ENCODE data around the gene RXRA.

RXRA gene

GRCh38 chr9:134435550-134436378, 109.5 kb downstream of the RXRA start:
- DNase-seq (ENCODE audit: low read depth in 1 of 2, low spot score in 1 of 2) = no peak
- TF ChIP-seq GABPA (IDR thresholded peaks at IDR 0.05; ENCODE audit: low read depth) (no peak), CTCF (IDR thresholded peaks at IDR 0.05; ENCODE audit: insufficient read depth, low read length) (no peak), POLR2AphosphoS5 (IDR thresholded peaks at IDR 0.05; ENCODE audit: low read depth) (no peak), SPI1 (IDR thresholded peaks at IDR 0.05; ENCODE audit: borderline replicate concordance, low read depth) (no peak), REST (IDR thresholded peaks at IDR 0.05; ENCODE audit: insufficient replicate concordance, low read depth) (no peak)
- Histone ChIP-seq H3K27ac (replicated peaks) (no peak overlapping the region), H3K27me3 (ENCODE audit: insufficient read depth, poor library complexity, severe bottlenecking) (no peaks in the 10 kb centered on the region), H3K4me3 (replicated peaks; ENCODE audit: insufficient read depth, low read length) (no peak overlapping the region)

- Histone ChIP-seq H3K4me3 (replicated peaks; ENCODE audit: insufficient read depth, low read length) (no peak overlapping the region), H3K27ac (replicated peaks) (no peak overlapping the region), H3K27me3 (ENCODE audit: insufficient read depth, poor library complexity, severe bottlenecking) (no peaks in the 10 kb centered on the region)
- DNase-seq (ENCODE audit: low read depth in 1 of 2, low spot score in 1 of 2) = no peak
- TF ChIP-seq POLR2AphosphoS5 (IDR thresholded peaks at IDR 0.05; ENCODE audit: low read depth) (no peak), SPI1 (IDR thresholded peaks at IDR 0.05; ENCODE audit: borderline replicate concordance, low read depth) (no peak), REST (IDR thresholded peaks at IDR 0.05; ENCODE audit: insufficient replicate concordance, low read depth) (no peak), CTCF (IDR thresholded peaks at IDR 0.05; ENCODE audit: insufficient read depth, low read length) (no peak), GABPA (IDR thresholded peaks at IDR 0.05; ENCODE audit: low read depth) (no peak)
These were observed 110.1 kb downstream of the RXRA start for GRCh38 chr9:134436379-134436762.

DNA sequence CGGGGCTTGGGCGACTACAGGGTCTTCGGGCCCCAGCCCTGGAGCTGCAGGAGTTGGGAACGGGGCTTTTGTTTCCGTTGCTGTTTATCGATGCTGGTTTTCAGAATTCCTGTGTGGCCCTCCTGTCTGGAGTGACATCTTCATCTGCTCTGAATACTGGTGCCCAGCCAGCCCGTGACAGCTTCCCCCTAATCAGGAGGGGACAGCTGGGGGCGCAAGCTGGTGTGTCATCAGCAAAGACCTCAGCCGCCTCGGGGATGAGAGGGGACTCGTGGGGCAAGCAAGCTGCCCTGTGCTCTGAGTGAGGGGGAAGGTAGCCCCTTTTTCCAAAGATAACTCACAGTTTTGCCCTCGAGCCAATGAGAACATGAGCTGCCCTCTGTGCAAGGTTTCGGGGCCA, 110.7 kb downstream of the RXRA start:
- Histone ChIP-seq H3K27me3 (ENCODE audit: insufficient read depth, poor library complexity, severe bottlenecking) (no peaks in the 10 kb centered on the region), H3K4me3 (replicated peaks; ENCODE audit: insufficient read depth, low read length) (no peak overlapping the region), H3K27ac (replicated peaks) (no peak overlapping the region)
- DNase-seq (ENCODE audit: low read depth in 1 of 2, low spot score in 1 of 2) = no peak
- TF ChIP-seq REST (IDR thresholded peaks at IDR 0.05; ENCODE audit: insufficient replicate concordance, low read depth) = no peak
- TF ChIP-seq POLR2AphosphoS5 (IDR thresholded peaks at IDR 0.05; ENCODE audit: low read depth) = no peak
- TF ChIP-seq CTCF (IDR thresholded peaks at IDR 0.05; ENCODE audit: insufficient read depth, low read length) = no peak
- no peak for TF ChIP-seq GABPA (IDR thresholded peaks at IDR 0.05; ENCODE audit: low read depth)
- TF ChIP-seq SPI1 (IDR thresholded peaks at IDR 0.05; ENCODE audit: borderline replicate concordance, low read depth) = no peak
